GM19328 (cell line): ENCODE results near the gene IL1RAPL1.

Experiments used
- ATAC-seq: cut with Tn5 transposase; IDR thresholded peaks from one replicate; pipeline ENCODE4 v1.9.1; 2021; ENCODE audit warnings: mild to moderate bottlenecking, moderate library complexity; ENCODE audit not compliant: unreplicated experiment

IL1RAPL1 gene

DNA sequence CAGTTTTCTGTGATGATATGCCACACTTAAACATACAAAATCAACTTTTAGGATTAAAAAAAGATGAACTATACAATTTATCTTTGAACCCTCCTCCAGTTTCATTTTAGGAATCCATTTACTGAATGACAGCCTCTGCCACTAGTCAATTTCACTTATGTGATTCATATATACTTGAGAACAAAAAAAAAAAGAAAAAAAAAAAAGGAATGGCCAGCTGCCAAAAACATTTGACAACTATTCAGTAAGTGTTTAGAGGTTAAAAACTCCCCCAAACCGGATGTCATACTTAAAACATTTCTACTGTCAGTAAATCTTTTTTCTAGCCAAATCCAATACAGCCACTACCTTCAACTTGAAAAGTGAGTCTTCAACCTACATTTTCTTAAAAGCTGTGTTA is 1361.4 kb downstream of the IL1RAPL1 start:
- ATAC-seq, result no peak

DNA sequence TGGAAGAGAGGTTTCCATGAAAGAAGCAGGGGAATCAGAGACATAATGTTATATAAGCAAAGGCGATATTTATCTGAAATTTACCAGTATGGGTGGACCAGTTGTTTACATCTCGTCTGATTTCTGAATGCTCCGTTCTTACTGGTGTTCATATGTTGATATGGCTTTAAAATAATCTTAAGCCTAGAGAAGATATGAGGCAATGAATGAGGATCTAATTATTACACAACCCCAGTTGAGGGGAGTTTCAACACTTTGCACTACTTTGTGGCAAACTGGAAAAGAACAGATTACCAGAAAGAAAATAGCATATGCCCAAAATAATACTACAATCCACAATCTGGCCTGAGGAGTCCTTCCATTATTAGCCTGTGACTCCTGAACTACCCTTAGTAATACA is 1364.8 kb downstream of the IL1RAPL1 start:
- no peak for ATAC-seq

DNA sequence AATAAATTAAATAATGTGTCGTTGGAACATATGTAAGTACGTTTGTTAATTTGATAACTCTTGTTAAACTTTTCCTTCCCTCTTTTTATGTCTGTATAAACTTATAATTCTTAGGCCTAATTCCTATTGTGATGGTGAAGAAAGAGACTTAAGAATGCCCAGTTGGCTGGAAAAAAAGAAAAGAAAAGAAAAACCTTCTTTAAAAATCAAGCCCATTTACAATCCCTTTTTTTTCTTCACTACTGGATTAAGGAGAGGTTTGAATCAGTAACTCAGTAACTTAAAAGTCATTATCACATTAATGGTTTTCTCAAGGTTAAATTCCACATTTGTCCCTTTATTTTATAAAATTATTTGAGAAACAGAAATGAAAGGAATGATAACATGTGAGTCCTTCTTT is 1374.8 kb downstream of the IL1RAPL1 start:
- no peak for ATAC-seq

DNA sequence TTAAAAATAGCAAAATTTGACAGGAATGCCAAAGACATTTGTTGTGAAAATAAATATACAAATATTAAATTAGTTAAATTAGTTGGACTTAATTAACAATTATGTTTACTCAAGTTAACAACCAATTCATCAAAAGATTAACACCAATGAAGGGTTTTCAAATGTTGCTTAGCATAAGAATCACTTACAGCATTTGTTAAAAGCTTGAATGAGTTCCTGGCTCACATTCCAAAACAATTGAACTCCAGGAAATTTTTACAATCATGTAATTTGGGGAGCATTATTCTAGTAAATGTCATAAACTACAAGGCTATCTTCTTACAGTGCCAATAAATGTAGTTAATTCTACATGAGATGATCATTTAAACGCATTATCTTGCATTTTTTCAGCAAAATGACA is 1378.4 kb downstream of the IL1RAPL1 start:
- ATAC-seq, result no peak

DNA sequence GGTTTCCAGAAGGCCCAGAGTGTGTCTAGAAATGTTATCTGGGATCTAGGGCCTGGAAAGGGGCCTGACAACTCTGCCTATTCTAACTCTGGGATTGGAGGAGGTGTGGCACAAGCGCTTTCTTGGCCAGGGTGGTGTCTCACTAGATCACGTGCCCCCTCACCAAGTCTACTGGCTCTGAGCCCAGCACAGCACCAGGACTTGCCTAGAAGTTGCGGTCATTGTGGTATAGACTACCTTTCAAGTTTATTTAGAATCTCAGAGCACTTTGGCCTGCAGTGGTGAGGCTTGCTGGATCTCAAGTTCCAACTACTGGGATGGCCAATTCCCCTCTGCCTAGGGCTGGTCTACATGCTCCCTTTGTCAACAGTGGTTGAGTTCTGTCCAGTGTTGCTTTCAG is 1404.8 kb downstream of the IL1RAPL1 start:
- ATAC-seq, result no peak

DNA sequence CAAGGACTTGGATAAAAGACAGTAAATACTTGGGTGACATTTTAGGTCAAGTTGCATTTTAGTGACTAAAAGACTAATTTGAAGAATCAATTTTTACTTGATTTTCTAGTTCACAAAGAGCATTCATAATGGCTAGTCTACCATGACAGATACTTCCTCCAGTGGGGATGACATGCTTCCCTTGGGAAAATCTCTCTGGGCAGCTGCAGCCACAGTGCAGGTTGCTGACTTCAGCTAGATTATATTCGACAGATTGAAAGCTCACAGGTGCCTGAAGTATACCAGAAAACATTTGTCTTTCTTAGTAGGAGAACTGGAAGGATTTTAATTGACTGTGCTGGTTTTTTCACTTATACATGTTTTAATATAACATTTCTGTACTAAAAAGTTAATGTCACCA is 1418.6 kb downstream of the IL1RAPL1 start:
- no peak for ATAC-seq
